LNCAP (cell line): ENCODE data around the gene REPS2.

ENCODE experiments used
- CTCF ChIP-seq: fragments of 450-650 bp; IDR thresholded peaks from 2 replicates; pipeline ENCODE4 v1.5.1; 2017; ENCODE audit warnings: mild to moderate bottlenecking

Gene REPS2

GRCh38 chrX:17053502-17053901 lies 107.0 kb downstream of the REPS2 start:
- TF ChIP-seq CTCF, result no peak

- TF ChIP-seq CTCF, result no peak
Observed at GRCh38 chrX:17056868-17057608, 110.6 kb downstream of the REPS2 start.

GRCh38 chrX:17062065-17062464 lies 115.6 kb downstream of the REPS2 start:
- TF ChIP-seq CTCF, result no peak

GRCh38 chrX:17065100-17065499 lies 118.6 kb downstream of the REPS2 start:
- TF ChIP-seq CTCF, result no peak

GRCh38 chrX:17067534-17067933 lies 121.1 kb downstream of the REPS2 start:
- TF ChIP-seq CTCF, result no peak

GRCh38 chrX:17072301-17072700 lies 125.8 kb downstream of the REPS2 start:
- TF ChIP-seq CTCF, result no peak

GRCh38 chrX:17072721-17073230 lies 126.3 kb downstream of the REPS2 start:
- no peak for TF ChIP-seq CTCF
